Heart left ventricle (tissue), 13 donors: ENCODE results near the gene MRPL18.

ENCODE experiments used
- POLR2A ChIP-seq, 2 donors: fragments of 450-650 bp; IDR thresholded peaks; one replicate each; pipeline ENCODE4 v1.6.1; 2017; ENCODE audit warnings: antibody characterized with exemption in 2 of 2, mild to moderate bottlenecking in 2 of 2, moderate library complexity in 2 of 2
- TF ChIP-seq, protein P1 (sequence below), 12 donors: fragments of 200-600 bp; sonication (generic) in 4 of 12; IDR thresholded peaks; one replicate each; pipeline versions ENCODE4 v1.5.0 to v1.8.0; 2018 to 2022; ENCODE audit warnings: antibody characterized with exemption in 12 of 12, mild to moderate bottlenecking in 5 of 12
- donor health status: ischemic (EF 13 %, LVEDD 7.1; RV severe dilation, severe dysfunction).
- donor health status: DM: no; HTN: yes; CAD: no.
- donor health status: DM: no; HTN: no; CAD: no.
- donor health status: ischemic (EF 25% LVEDD 6.9; RV normal size, moderate dysfunction).
- donor health status: ischemic (EF 25% LVEDD 5.7; RV mildly dilated, moderate dysfunction).
- donor health status: ischemic (EF 35%, LVEDD 5.7; RV mildly dilated, moderate dysfunction).
- donor health status: nonischemic (EF 11% LVEDD 7.7; RV severe dilation, severe dysfunction).
- donor health status: DM: yes; HTN: yes; CAD: no.
- donor health status: PGD.
- donor health status: ischemic (EF 29% LVEDD 5.4; RV normal size, mild dysfunction).
- donor health status: nonischemic (EF 23%, LVEDD 6.1; RV moderate dilation, normal function).

DNA sequence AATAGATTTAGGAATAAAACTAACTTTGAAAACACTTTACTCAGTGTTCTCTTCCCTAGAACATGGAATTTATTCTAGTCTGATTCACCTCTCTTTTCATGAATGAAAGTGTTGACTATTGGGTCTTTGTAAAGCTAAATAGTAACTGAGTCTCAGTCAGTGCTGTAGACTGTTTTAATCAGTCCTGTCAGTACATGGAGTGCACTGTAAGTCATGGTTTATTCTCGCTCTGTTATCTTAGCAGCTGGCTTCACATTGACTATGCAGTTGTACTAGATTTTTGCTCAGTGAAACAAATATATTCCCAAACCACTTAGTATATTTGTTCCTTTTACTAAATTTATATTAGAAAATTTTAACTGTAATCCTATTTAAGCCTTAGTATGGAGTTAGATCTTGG is 43.5 kb upstream of the MRPL18 start:
- TF ChIP-seq POLR2A (IDR thresholded peaks at IDR 0.05) = no peak
- TF ChIP-seq, protein P1, sequence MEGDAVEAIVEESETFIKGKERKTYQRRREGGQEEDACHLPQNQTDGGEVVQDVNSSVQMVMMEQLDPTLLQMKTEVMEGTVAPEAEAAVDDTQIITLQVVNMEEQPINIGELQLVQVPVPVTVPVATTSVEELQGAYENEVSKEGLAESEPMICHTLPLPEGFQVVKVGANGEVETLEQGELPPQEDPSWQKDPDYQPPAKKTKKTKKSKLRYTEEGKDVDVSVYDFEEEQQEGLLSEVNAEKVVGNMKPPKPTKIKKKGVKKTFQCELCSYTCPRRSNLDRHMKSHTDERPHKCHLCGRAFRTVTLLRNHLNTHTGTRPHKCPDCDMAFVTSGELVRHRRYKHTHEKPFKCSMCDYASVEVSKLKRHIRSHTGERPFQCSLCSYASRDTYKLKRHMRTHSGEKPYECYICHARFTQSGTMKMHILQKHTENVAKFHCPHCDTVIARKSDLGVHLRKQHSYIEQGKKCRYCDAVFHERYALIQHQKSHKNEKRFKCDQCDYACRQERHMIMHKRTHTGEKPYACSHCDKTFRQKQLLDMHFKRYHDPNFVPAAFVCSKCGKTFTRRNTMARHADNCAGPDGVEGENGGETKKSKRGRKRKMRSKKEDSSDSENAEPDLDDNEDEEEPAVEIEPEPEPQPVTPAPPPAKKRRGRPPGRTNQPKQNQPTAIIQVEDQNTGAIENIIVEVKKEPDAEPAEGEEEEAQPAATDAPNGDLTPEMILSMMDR (IDR thresholded peaks at IDR 0.05) = no peak
